Measurements from ENCODE around the gene ZNF768.

DNA sequence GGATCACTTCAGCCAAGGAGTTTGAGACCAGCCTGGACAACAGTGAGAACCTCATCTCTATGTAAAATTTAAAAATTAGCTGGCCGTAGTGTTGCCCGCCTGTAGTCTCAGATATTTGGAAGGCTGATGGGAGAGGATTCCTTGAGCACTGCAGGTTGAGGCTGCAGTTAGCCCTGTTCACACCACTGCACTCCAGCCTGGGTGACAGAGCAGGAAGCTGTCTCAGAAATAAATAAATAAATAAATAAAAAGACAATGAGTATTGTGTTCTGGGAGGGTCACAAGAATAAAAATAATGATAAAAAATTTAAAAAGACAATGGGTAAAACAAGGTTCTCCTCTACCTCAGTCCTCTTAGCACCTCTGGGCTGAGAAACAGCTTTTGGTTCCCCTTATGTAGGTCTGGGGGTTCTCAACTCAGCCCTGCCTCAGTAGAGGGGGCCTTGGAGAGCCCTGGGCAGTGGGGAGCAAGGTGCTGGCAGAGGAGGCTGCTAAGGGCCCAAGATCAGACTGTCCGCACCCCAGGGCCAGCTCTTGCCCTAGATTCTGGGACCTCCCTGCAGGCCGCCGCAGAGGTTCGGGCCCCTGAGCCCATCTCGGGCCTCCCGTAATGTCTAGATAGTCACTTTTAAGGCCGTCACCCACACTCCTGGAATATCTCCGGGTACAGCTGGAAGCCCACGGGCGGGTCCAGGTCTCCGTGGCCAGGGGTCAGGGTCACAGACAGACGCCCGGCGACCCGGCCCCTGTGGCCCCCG, 28.4 kb upstream of the ZNF768 start:
- TF ChIP-seq EZH2 (IDR thresholded peaks at IDR 0.05) = no peak
- TF ChIP-seq, protein P1, sequence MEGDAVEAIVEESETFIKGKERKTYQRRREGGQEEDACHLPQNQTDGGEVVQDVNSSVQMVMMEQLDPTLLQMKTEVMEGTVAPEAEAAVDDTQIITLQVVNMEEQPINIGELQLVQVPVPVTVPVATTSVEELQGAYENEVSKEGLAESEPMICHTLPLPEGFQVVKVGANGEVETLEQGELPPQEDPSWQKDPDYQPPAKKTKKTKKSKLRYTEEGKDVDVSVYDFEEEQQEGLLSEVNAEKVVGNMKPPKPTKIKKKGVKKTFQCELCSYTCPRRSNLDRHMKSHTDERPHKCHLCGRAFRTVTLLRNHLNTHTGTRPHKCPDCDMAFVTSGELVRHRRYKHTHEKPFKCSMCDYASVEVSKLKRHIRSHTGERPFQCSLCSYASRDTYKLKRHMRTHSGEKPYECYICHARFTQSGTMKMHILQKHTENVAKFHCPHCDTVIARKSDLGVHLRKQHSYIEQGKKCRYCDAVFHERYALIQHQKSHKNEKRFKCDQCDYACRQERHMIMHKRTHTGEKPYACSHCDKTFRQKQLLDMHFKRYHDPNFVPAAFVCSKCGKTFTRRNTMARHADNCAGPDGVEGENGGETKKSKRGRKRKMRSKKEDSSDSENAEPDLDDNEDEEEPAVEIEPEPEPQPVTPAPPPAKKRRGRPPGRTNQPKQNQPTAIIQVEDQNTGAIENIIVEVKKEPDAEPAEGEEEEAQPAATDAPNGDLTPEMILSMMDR (IDR thresholded peaks at IDR 0.05) = no peak
- TF ChIP-seq EZH2phosphoT487 (IDR thresholded peaks at IDR 0.05) = no peak

All from neural progenitor cell (in vitro differentiated cells).